ENCODE measurements around the gene SYNPO.

Gene SYNPO

GRCh38 chr5:150642991-150643710, 2.7 kb downstream of the SYNPO start:
- DNase-seq, result no peak

- DNase-seq, result no peak
Observed at GRCh38 chr5:150644058-150644457, 3.6 kb downstream of the SYNPO start.

GRCh38 chr5:150644514-150644913, 4.1 kb downstream of the SYNPO start:
- no peak for DNase-seq

- peak; percentile 66 for DNase-seq
Observed at GRCh38 chr5:150645070-150645700, 4.7 kb downstream of the SYNPO start.

- DNase-seq, result no peak
Observed at GRCh38 chr5:150647275-150648251, 7.1 kb downstream of the SYNPO start.

- no peak for DNase-seq
Observed at GRCh38 chr5:150648294-150649107, 8.0 kb downstream of the SYNPO start.

GRCh38 chr5:150649108-150650020, 8.9 kb downstream of the SYNPO start:
- no peak for DNase-seq

GRCh38 chr5:150650021-150651006, 9.9 kb downstream of the SYNPO start:
- no peak for DNase-seq

GRCh38 chr5:150651382-150651781, 10.9 kb downstream of the SYNPO start:
- no peak for DNase-seq

- DNase-seq, result no peak
Observed at GRCh38 chr5:150651924-150652671, 11.6 kb downstream of the SYNPO start.

GRCh38 chr5:150653145-150653761, 12.8 kb downstream of the SYNPO start:
- peak; percentile 54 for DNase-seq

GRCh38 chr5:150653762-150654556, 13.5 kb downstream of the SYNPO start:
- DNase-seq, result no peak

GRCh38 chr5:150655221-150655620, 14.8 kb downstream of the SYNPO start:
- DNase-seq, result no peak

GRCh38 chr5:150656191-150657132, 16.0 kb downstream of the SYNPO start:
- DNase-seq, result no peak

GRCh38 chr5:150658121-150658520, 17.7 kb downstream of the SYNPO start:
- no peak for DNase-seq

GRCh38 chr5:150658699-150659265, 18.3 kb downstream of the SYNPO start:
- no peak for DNase-seq
